Mesendoderm (in vitro differentiated cells): ENCODE measurements around the gene ZNRD2.

Experiments
- DNase-seq: peaks from one replicate; pipeline ENCODE4 v3.0.0; 2013
- H2AK5ac ChIP-seq: 2 replicates; pipeline ENCODE4 v1.6.1; 2013; ENCODE audit warnings: low read length, inconsistent platforms
- H2BK120ac ChIP-seq: 2 replicates; pipeline ENCODE4 v1.6.1; 2013; ENCODE audit warnings: low read depth, mild to moderate bottlenecking, low read length, moderate library complexity, mixed read lengths
- H2BK15ac ChIP-seq: replicated peaks from 2 replicates; pipeline ENCODE4 v1.6.1; 2013; ENCODE audit warnings: low read depth, mild to moderate bottlenecking, moderate library complexity
- H2BK5ac ChIP-seq: 2 replicates; pipeline ENCODE4 v1.6.1; 2013; ENCODE audit warnings: low read length, inconsistent platforms
- H3K18ac ChIP-seq: 2 replicates; pipeline ENCODE4 v1.6.1; 2013; ENCODE audit warnings: mild to moderate bottlenecking, low read length, mixed read lengths
- H3K23ac ChIP-seq: one replicate; pipeline ENCODE4 v1.6.1; 2013; ENCODE audit warnings: low read length
- H3K27ac ChIP-seq: 2 replicates; pipeline ENCODE4 v1.5.1; 2013; ENCODE audit warnings: low read depth, mild to moderate bottlenecking, inconsistent platforms, low read length, moderate library complexity
- H3K27me3 ChIP-seq: 2 replicates; pipeline ENCODE4 v1.6.1; 2013; ENCODE audit warnings: low read length, control low read depth, mild to moderate bottlenecking, inconsistent platforms; ENCODE audit not compliant: insufficient read depth, poor library complexity
- H3K36me3 ChIP-seq: 2 replicates; pipeline ENCODE4 v1.6.1; 2013; ENCODE audit warnings: low read length, inconsistent platforms; ENCODE audit not compliant: control insufficient read depth, insufficient read depth
- H3K4ac ChIP-seq: one replicate; pipeline ENCODE4 v1.6.1; 2013; ENCODE audit warnings: low read depth, mild to moderate bottlenecking, low read length, moderate library complexity
- H3K4me1 ChIP-seq: 2 replicates; pipeline ENCODE4 v1.6.1; 2013; ENCODE audit warnings: low read depth, low read length, inconsistent platforms; ENCODE audit not compliant: control insufficient read depth
- H3K4me2 ChIP-seq: 2 replicates; pipeline ENCODE4 v1.6.1; 2013; ENCODE audit warnings: low read length
- H3K4me3 ChIP-seq: 2 replicates; pipeline ENCODE4 v1.5.1; 2013; ENCODE audit warnings: mild to moderate bottlenecking, low read length
- H3K56ac ChIP-seq: one replicate; pipeline ENCODE4 v1.6.1; 2013; ENCODE audit warnings: low read length
- H3K79me1 ChIP-seq: 2 replicates; pipeline ENCODE4 v1.6.1; 2013; ENCODE audit warnings: low read length, inconsistent platforms
- H3K79me2 ChIP-seq: 2 replicates; pipeline ENCODE4 v1.6.1; 2013; ENCODE audit warnings: mild to moderate bottlenecking, low read length; ENCODE audit not compliant: control insufficient read depth, insufficient read depth
- H3K9ac ChIP-seq: 2 replicates; pipeline ENCODE4 v1.6.1; 2013; ENCODE audit warnings: low read length, inconsistent platforms
- H4K5ac ChIP-seq: one replicate; pipeline ENCODE4 v1.6.1; 2013; ENCODE audit warnings: low read length
- H4K8ac ChIP-seq: one replicate; pipeline ENCODE4 v1.6.1; 2013; ENCODE audit warnings: low read depth, mild to moderate bottlenecking, control low read depth, low read length, moderate library complexity
- WGBS: extraction: QIAGEN DNeasy Blood & Tissue Kit; methylation state at CpG from one replicate; pipeline ENCODE4 v1.1.7; 2013; ENCODE audit warnings: low lambda C conversion rate, missing lambda C conversion rate; ENCODE audit not compliant: insufficient coverage; ENCODE audit errors: extremely low coverage; 5-methylcytosine and 5-hydroxymethylcytosine counted together

ZNRD2 gene

DNA sequence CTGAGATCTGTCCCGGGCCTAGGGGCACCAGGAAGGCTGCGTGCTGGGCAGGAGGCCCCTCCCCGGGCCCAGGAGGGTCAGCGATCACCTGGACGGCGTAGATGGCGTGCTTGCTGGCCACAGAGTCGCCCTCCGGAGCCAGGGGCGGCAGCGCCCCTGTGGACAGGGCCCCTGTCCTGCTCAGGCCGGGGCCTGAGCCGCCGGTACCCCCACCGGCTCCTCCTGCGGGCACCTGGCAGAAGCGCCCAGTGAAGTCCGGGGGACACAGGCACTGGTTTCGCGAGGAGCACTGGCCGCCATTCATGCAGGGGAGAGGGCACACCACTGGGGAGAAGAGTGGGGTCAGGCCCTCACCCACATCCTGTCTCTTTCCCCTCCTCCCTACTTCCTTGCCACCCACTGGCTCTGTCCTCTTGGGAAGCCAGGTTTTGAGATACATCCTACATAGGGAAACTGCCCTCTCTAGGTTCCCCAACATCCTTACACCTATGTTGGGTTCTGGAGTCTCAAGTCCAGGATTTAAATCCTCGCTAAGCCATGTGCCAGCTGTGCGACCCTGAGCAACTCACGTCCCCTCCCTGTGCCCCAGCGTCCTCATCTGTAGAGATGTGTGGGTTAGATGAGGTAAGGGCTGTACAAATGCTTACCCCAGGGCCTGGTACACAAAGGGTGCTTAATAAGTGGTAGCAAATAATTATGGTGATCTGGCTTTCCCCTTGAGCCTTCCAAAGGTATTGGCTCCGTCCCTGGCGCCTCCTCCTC is 16.0 kb upstream of the ZNRD2 start:
- Histone ChIP-seq H3K4me3 (no peak overlapping the region), H3K27me3 (no peaks in the 10 kb centered on the region), H3K4me2 (peak overlapping the region; percentile 31), H2BK5ac (no peak overlapping the region), H2BK15ac (no peak overlapping the region), H3K79me2 (no peaks in the 10 kb centered on the region), H4K8ac (no peak overlapping the region), H3K4ac (no peak overlapping the region), H3K9ac (peak overlapping the region; percentile 53), H2AK5ac (no peak overlapping the region), H2BK120ac (no peak overlapping the region), H3K56ac (peak overlapping the region; percentile 83), H3K36me3 (no peaks in the 10 kb centered on the region), H3K79me1 (no peaks in the 10 kb centered on the region), H3K27ac (no peak overlapping the region), H3K4me1 (peaks cover 3% of the 10 kb centered on the region), H4K5ac (no peak overlapping the region), H3K23ac (no peak overlapping the region), H3K18ac (peak overlapping the region; percentile 12)
- no peak for DNase-seq
- WGBS: no CpG with 5 or more reads among the region's 27 CpGs

DNA sequence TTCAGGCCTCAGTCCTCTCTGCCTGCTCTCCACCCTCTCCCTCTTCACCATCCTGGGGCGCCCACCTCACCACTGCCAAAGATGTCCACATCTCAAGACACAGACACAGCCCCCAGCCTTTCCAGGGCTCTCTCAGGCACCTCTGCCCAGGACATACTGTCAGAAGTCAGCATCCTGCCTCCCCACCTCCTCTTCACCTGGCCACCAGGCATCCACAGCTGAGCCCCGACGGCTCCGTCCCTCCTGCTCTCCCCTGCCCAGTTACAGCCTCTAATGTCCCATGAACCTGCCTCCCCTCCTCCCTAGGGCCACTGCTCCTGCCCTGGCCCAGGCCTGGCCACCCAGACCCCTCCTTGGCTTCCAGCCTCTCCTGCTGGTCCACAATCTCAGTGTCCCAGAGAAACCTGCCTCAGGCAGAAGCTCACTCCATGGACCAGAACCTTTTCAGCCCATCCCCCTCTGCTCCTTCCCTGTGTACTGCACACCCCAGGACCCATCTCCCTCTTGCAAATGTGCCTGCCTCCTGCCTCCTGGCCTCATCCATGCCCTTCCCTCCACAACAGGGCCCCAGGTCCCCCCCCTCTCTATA is 15.3 kb upstream of the ZNRD2 start:
- H3K79me1 ChIP-seq: no peaks in the 10 kb centered on the region
- H3K4ac ChIP-seq: no peak overlapping the region
- no peak overlapping the region for H4K5ac ChIP-seq
- WGBS: no CpG with 5 or more reads among the region's 4 CpGs
- no peak overlapping the region for H2BK15ac ChIP-seq
- no peak overlapping the region for H3K27ac ChIP-seq
- no peak overlapping the region for H3K4me2 ChIP-seq
- no peak overlapping the region for H3K9ac ChIP-seq
- H3K56ac ChIP-seq: peak overlapping the region; percentile 19
- H3K27me3 ChIP-seq: no peaks in the 10 kb centered on the region
- no peak overlapping the region for H4K8ac ChIP-seq
- H3K4me1 ChIP-seq: peaks cover 3% of the 10 kb centered on the region
- H3K4me3 ChIP-seq: no peak overlapping the region
- H2BK5ac ChIP-seq: no peak overlapping the region
- H3K79me2 ChIP-seq: no peaks in the 10 kb centered on the region
- H3K23ac ChIP-seq: no peak overlapping the region
- no peaks in the 10 kb centered on the region for H3K36me3 ChIP-seq
- no peak for DNase-seq
- no peak overlapping the region for H2AK5ac ChIP-seq
- no peak overlapping the region for H3K18ac ChIP-seq
- no peak overlapping the region for H2BK120ac ChIP-seq

- Histone ChIP-seq H3K4me3 (no peak overlapping the region), H2AK5ac (no peak overlapping the region), H3K9ac (no peak overlapping the region), H3K36me3 (no peaks in the 10 kb centered on the region), H4K5ac (no peak overlapping the region), H2BK120ac (no peak overlapping the region), H3K27me3 (no peaks in the 10 kb centered on the region), H3K23ac (no peak overlapping the region), H3K56ac (no peak overlapping the region), H3K27ac (no peak overlapping the region), H3K4ac (no peak overlapping the region), H3K18ac (no peak overlapping the region), H2BK15ac (no peak overlapping the region), H3K79me1 (no peaks in the 10 kb centered on the region), H3K79me2 (no peaks in the 10 kb centered on the region), H3K4me1 (peaks cover 6% of the 10 kb centered on the region), H3K4me2 (no peak overlapping the region), H2BK5ac (no peak overlapping the region), H4K8ac (no peak overlapping the region)
- DNase-seq: peak; percentile 48
- no CpG with 5 or more reads among the region's 6 CpGs for WGBS
Measured at GRCh38 chr11:65555693-65556231, 14.5 kb upstream of the ZNRD2 start.

DNA sequence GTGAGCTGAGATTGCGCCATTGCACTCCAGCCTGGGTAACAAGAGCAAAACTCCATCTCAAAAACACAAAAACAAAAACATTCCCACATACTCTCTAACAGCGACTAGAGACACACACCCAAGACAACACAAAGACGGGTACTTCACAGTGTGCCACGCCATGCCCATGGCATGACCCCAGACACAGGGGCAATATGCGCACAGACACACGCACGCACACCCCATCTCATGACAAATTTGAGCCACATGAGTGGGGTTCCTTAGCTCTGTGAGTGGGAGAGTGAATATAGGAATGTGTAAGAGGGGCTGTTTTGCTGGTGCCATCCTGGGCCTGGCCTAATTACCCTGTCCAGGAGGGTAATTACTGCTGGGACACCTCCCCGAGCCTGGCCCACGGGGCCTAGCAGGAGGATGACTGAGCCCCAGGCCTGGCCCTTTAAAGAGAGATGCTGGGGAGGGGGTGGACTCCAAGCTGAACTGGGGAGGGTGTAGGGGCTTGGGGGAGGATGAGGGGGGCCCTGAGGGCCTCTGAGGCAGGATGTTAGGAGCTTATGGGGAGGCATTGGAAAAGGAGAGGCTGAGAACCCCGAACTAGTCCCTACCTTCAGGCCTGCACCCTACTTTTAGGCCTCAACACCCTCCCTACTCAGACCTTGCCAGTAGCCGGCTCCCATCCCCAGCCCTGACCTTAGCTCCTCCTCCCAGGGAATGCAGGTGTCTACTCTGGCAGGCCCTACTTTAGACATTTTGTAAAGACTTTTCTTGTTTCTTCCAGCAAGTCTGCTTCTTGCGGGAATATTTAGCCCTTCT is 13.6 kb upstream of the ZNRD2 start:
- Histone ChIP-seq H2BK5ac (no peak overlapping the region), H3K4ac (no peak overlapping the region), H2AK5ac (no peak overlapping the region), H2BK120ac (no peak overlapping the region), H4K5ac (no peak overlapping the region), H3K27ac (no peak overlapping the region), H3K18ac (no peak overlapping the region), H3K79me1 (no peaks in the 10 kb centered on the region), H3K23ac (no peak overlapping the region), H3K36me3 (no peaks in the 10 kb centered on the region), H3K4me1 (peaks cover 9% of the 10 kb centered on the region), H3K4me2 (no peak overlapping the region), H3K27me3 (no peaks in the 10 kb centered on the region), H3K4me3 (no peak overlapping the region), H3K9ac (no peak overlapping the region), H4K8ac (no peak overlapping the region), H2BK15ac (no peak overlapping the region), H3K56ac (no peak overlapping the region), H3K79me2 (no peaks in the 10 kb centered on the region)
- DNase-seq: no peak
- no CpG with 5 or more reads among the region's 12 CpGs for WGBS

- Histone ChIP-seq H4K5ac (no peak overlapping the region), H3K27ac (peak overlapping the region; percentile 17)
Measured at GRCh38 chr11:65557280-65558001, 12.8 kb upstream of the ZNRD2 start.

More at GRCh38 chr11:65557280-65558001, 12.8 kb upstream of the ZNRD2 start:
- Histone ChIP-seq H3K4ac (peak overlapping the region; percentile 88), H3K27me3 (no peaks in the 10 kb centered on the region), H3K9ac (peak overlapping the region; percentile 60), H3K36me3 (no peaks in the 10 kb centered on the region), H2AK5ac (no peak overlapping the region), H3K79me2 (no peaks in the 10 kb centered on the region), H3K4me1 (peaks cover 9% of the 10 kb centered on the region), H3K18ac (peak overlapping the region; percentile 89), H3K4me3 (no peak overlapping the region), H3K79me1 (no peaks in the 10 kb centered on the region), H3K4me2 (no peak overlapping the region), H4K8ac (peak overlapping the region; percentile 42), H2BK15ac (no peak overlapping the region), H3K23ac (peak overlapping the region; percentile 90), H3K56ac (peak overlapping the region; percentile 83), H2BK5ac (no peak overlapping the region), H2BK120ac (no peak overlapping the region)
- no CpG with 5 or more reads among the region's 47 CpGs for WGBS
- DNase-seq: peak; percentile 32
